ENCODE results near the gene PRRC1.

DNA sequence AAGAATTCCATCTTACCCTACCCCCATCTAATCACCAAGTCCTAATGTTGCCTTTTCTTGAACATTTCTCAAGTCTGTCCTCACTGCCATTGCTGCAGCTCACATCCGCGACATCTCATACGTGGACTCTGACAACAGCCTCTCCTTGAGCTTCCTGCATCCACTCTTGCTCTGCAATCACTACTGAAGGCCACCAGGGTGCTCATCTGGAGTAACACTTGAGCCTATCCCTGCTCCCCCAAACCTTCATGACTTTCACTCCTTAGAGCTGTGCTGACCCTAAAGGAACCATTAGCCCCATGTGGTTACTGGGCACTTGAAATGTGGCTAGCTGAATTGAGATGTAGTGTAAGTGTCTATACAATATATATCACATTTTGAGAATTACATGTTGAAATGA is 85.0 kb downstream of the PRRC1 start:
- TF ChIP-seq, protein P1, sequence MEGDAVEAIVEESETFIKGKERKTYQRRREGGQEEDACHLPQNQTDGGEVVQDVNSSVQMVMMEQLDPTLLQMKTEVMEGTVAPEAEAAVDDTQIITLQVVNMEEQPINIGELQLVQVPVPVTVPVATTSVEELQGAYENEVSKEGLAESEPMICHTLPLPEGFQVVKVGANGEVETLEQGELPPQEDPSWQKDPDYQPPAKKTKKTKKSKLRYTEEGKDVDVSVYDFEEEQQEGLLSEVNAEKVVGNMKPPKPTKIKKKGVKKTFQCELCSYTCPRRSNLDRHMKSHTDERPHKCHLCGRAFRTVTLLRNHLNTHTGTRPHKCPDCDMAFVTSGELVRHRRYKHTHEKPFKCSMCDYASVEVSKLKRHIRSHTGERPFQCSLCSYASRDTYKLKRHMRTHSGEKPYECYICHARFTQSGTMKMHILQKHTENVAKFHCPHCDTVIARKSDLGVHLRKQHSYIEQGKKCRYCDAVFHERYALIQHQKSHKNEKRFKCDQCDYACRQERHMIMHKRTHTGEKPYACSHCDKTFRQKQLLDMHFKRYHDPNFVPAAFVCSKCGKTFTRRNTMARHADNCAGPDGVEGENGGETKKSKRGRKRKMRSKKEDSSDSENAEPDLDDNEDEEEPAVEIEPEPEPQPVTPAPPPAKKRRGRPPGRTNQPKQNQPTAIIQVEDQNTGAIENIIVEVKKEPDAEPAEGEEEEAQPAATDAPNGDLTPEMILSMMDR (IDR thresholded peaks at IDR 0.05) = no peak
- TF ChIP-seq POLR2A (IDR thresholded peaks at IDR 0.05) (no peak), POLR2AphosphoS5 (IDR thresholded peaks at IDR 0.05) (no peak)

Measured in prostate gland (tissue), 2 donors.